Measurements from ENCODE around the gene CNPY1. TPM values are rescaled to one million over a fixed set of nuclear protein-coding genes. Genes with fewer than 3 reads are reported as not detected.

CNPY1 gene
- total RNA-seq, 2 experiments from 2014 or later, result not detected

- peaks cover 0 to 11% of the 10 kb centered on the region in 2 experiments for H3K9me3 ChIP-seq (ENCODE audit: control insufficient read depth in 1 of 2, insufficient read depth in 1 of 2, low read length in 2 of 2)
- no peak overlapping the region for H3K4me3 ChIP-seq (ENCODE audit: low read length)
- no peaks in the 10 kb centered on the region for H3K36me3 ChIP-seq (ENCODE audit: insufficient read depth, low read length)
- H3K27me3 ChIP-seq (ENCODE audit: control insufficient read depth in 1 of 2, insufficient read depth in 2 of 2, low read length in 2 of 2), result peaks cover 50 to 80% of the 10 kb centered on the region in 2 experiments
- Mint-ChIP-seq H3K36me3 (ENCODE audit: low read depth) (no peaks in the 10 kb centered on the region), H3K9me3 (peaks cover 3% of the 10 kb centered on the region), H3K27ac (no peak overlapping the region), H3K27me3 (peaks cover 92% of the 10 kb centered on the region), H3K4me1 (ENCODE audit: low read depth) (peaks cover 31% of the 10 kb centered on the region), H3K4me3 (no peak overlapping the region)
- no peak overlapping the region for H3K27ac ChIP-seq (ENCODE audit: low read depth in 1 of 2, low read length in 2 of 2)
- TF ChIP-seq CTCF (IDR thresholded peaks at IDR 0.05), result no peak
- ATAC-seq (ENCODE audit: poor library complexity) (no peak), DNase-seq (no peak)
- POLR2A ChIA-PET, result interaction anchor here (1.2 kb wide), 1 partner anchor 11 kb away, joined by 3 read pairs; no protein-coding TSS in a partner anchor
- CTCF ChIA-PET, result no interaction called here
- H3K4me1 ChIP-seq (ENCODE audit: insufficient read depth, low read length), result peaks cover 13% of the 10 kb centered on the region
- intact Hi-C loops (cut with DNase I, micrococcal nuclease), result loop anchor here in 1 of 2 experiments (5.0 kb wide), 1 partner anchor 44 kb away; no protein-coding TSS in a partner anchor
Observed at GRCh38 chr7:155511702-155511996, 34.7 kb downstream of the CNPY1 start.

GRCh38 chr7:155510975-155511701, 35.2 kb downstream of the CNPY1 start:
- peaks cover 31% of the 10 kb centered on the region for H3K4me1 Mint-ChIP-seq (ENCODE audit: low read depth)
- DNase-seq, result no peak
- H3K36me3 Mint-ChIP-seq (ENCODE audit: low read depth), result no peaks in the 10 kb centered on the region
- H3K4me3 Mint-ChIP-seq, result no peak overlapping the region
- H3K27ac Mint-ChIP-seq, result no peak overlapping the region
- intact Hi-C loops (cut with DNase I, micrococcal nuclease), result loop anchor here in 1 of 2 experiments (5.0 kb wide), 1 partner anchor 44 kb away; no protein-coding TSS in a partner anchor
- Histone ChIP-seq H3K36me3 (ENCODE audit: insufficient read depth, low read length) (no peaks in the 10 kb centered on the region), H3K27me3 (ENCODE audit: control insufficient read depth in 1 of 2, insufficient read depth in 2 of 2, low read length in 2 of 2) (peaks cover 55 to 80% of the 10 kb centered on the region in 2 experiments), H3K4me1 (ENCODE audit: insufficient read depth, low read length) (peaks cover 14% of the 10 kb centered on the region), H3K27ac (ENCODE audit: low read depth in 1 of 2, low read length in 2 of 2) (no peak overlapping the region), H3K4me3 (ENCODE audit: low read length) (no peak overlapping the region), H3K9me3 (ENCODE audit: control insufficient read depth in 1 of 2, insufficient read depth in 1 of 2, low read length in 2 of 2) (peaks cover 0 to 11% of the 10 kb centered on the region in 2 experiments)
- H3K9me3 Mint-ChIP-seq, result peaks cover 3% of the 10 kb centered on the region
- no peak for ATAC-seq (ENCODE audit: poor library complexity)
- no peak for TF ChIP-seq CTCF (IDR thresholded peaks at IDR 0.05)
- POLR2A ChIA-PET, result interaction anchor here (0.8 to 1.2 kb wide), 2 partner anchors 10 to 36 kb away, joined by 3 read pairs; no protein-coding TSS in a partner anchor
- CTCF ChIA-PET, result no interaction called here
- peaks cover 96% of the 10 kb centered on the region for H3K27me3 Mint-ChIP-seq

GRCh38 chr7:155509725-155510551, 36.4 kb downstream of the CNPY1 start:
- Histone ChIP-seq H3K4me1 (ENCODE audit: insufficient read depth, low read length) (peaks cover 14% of the 10 kb centered on the region), H3K9me3 (ENCODE audit: control insufficient read depth in 1 of 2, insufficient read depth in 1 of 2, low read length in 2 of 2) (peaks cover 0 to 11% of the 10 kb centered on the region in 2 experiments), H3K27me3 (ENCODE audit: control insufficient read depth in 1 of 2, insufficient read depth in 2 of 2, low read length in 2 of 2) (peaks cover 59 to 87% of the 10 kb centered on the region in 2 experiments), H3K36me3 (ENCODE audit: insufficient read depth, low read length) (no peaks in the 10 kb centered on the region), H3K4me3 (ENCODE audit: low read length) (no peak overlapping the region), H3K27ac (ENCODE audit: low read depth in 1 of 2, low read length in 2 of 2) (no peak overlapping the region)
- intact Hi-C loops (cut with DNase I, micrococcal nuclease), result loop anchor here in 1 of 2 experiments (5.0 to 10.0 kb wide), 2 partner anchors 43 to 135 kb away; no protein-coding TSS in a partner anchor
- POLR2A ChIA-PET, result no interaction called here
- H3K36me3 Mint-ChIP-seq (ENCODE audit: low read depth), result no peaks in the 10 kb centered on the region
- no peak overlapping the region for H3K27ac Mint-ChIP-seq
- no peak for TF ChIP-seq CTCF (IDR thresholded peaks at IDR 0.05)
- peaks cover 97% of the 10 kb centered on the region for H3K27me3 Mint-ChIP-seq
- peaks cover 31% of the 10 kb centered on the region for H3K4me1 Mint-ChIP-seq (ENCODE audit: low read depth)
- ATAC-seq (ENCODE audit: poor library complexity) (no peak), DNase-seq (no peak)
- peak overlapping the region; percentile 53 for H3K4me3 Mint-ChIP-seq
- CTCF ChIA-PET, result no interaction called here
- peaks cover 3% of the 10 kb centered on the region for H3K9me3 Mint-ChIP-seq

Data from CD4-positive, alpha-beta T cell (primary cell).